ENCODE results near the gene DTX3L.

GRCh38 chr3:122530164-122530563, 34.0 kb upstream of the DTX3L start:
- no peak for TF ChIP-seq CTCF (conservative IDR thresholded peaks at IDR 0.05; ENCODE audit: low read length)
- TF ChIP-seq EZH2phosphoT487 (IDR thresholded peaks at IDR 0.05; ENCODE audit: borderline replicate concordance): no peak
